OCI-LY1 (cell line): ENCODE results near the gene RTP1.

Experiments
- H2AFZ ChIP-seq: fragments of 200-600 bp; sonication (generic), shearing (Covaris generic); 2 replicates; pipeline ENCODE4 v1.6.0; 2014; ENCODE audit warnings: antibody characterized with exemption, mild to moderate bottlenecking, low read length
- H3F3A ChIP-seq: fragments of 200-600 bp; sonication (generic), shearing (Covaris generic); 2 replicates; pipeline ENCODE4 v1.6.0; 2014; ENCODE audit warnings: mild to moderate bottlenecking, antibody characterized with exemption, low read length, moderate library complexity; ENCODE audit not compliant: insufficient read depth
- H3K27ac ChIP-seq: fragments of 200-600 bp; sonication (generic); 2 replicates; pipeline ENCODE4 v1.5.1; 2014; ENCODE audit warnings: low read length, mixed run types, mild to moderate bottlenecking, low read depth; ENCODE audit not compliant: poor library complexity, severe bottlenecking
- H3K27me3 ChIP-seq: fragments of 200-600 bp; sonication (generic); 2 replicates; pipeline ENCODE4 v1.6.0; 2014; ENCODE audit warnings: antibody characterized with exemption, mild to moderate bottlenecking, low read length, moderate library complexity; ENCODE audit not compliant: insufficient read depth
- H3K36me3 ChIP-seq: fragments of 200-600 bp; sonication (generic); 2 replicates; pipeline ENCODE4 v1.6.1; 2014; ENCODE audit warnings: mild to moderate bottlenecking, antibody characterized with exemption, low read length, moderate library complexity, mixed read lengths; ENCODE audit not compliant: insufficient read depth
- H3K4me1 ChIP-seq: fragments of 200-600 bp; sonication (generic); 2 replicates; pipeline ENCODE4 v1.5.1; 2014; ENCODE audit warnings: mild to moderate bottlenecking, low read length, moderate library complexity; ENCODE audit not compliant: insufficient read depth, severe bottlenecking
- H3K4me2 ChIP-seq: fragments of 200-600 bp; sonication (generic), shearing (Covaris generic); 2 replicates; pipeline ENCODE4 v1.6.1; 2014; ENCODE audit warnings: low read length
- H3K4me3 ChIP-seq: fragments of 200-600 bp; sonication (generic); 2 replicates; pipeline ENCODE4 v1.5.1; 2014; ENCODE audit warnings: low read length, low read depth, mild to moderate bottlenecking, mixed read lengths; ENCODE audit not compliant: poor library complexity, severe bottlenecking
- H3K79me2 ChIP-seq: fragments of 200-600 bp; shearing (Covaris generic); 2 replicates; pipeline ENCODE4 v1.6.1; 2016; ENCODE audit warnings: mixed run types, low read length, mixed read lengths; ENCODE audit not compliant: insufficient read depth
- H3K9ac ChIP-seq: fragments of 200-600 bp; sonication (generic), shearing (Covaris generic); 2 replicates; pipeline ENCODE4 v1.6.1; 2014; ENCODE audit warnings: mild to moderate bottlenecking, low read length, mixed read lengths
- H3K9me2 ChIP-seq: fragments of 200-600 bp; sonication (generic), shearing (Covaris generic); 2 replicates; pipeline ENCODE4 v1.6.1; 2014; ENCODE audit warnings: low read depth, mild to moderate bottlenecking, low read length, mixed read lengths
- H3K9me3 ChIP-seq: fragments of 200-600 bp; shearing (Covaris generic); 2 replicates; pipeline ENCODE4 v1.6.1; 2014; ENCODE audit warnings: low read length, mixed read lengths
- H4K20me1 ChIP-seq: fragments of 200-600 bp; sonication (generic), shearing (Covaris generic); 2 replicates; pipeline ENCODE4 v1.6.0; 2016; ENCODE audit warnings: mild to moderate bottlenecking, low read length; ENCODE audit not compliant: insufficient read depth
- CTCF ChIP-seq: fragments of 200-600 bp; sonication (generic), shearing (Covaris generic); IDR thresholded peaks from 2 replicates; pipeline ENCODE4 v1.5.1; 2017; ENCODE audit warnings: mild to moderate bottlenecking, antibody characterized with exemption, low read length, moderate library complexity, mixed read lengths
- EZH2 ChIP-seq: fragments of 200-600 bp; sonication (generic), shearing (Covaris generic); IDR thresholded peaks from 2 replicates; pipeline ENCODE4 v1.8.0; 2017; ENCODE audit warnings: borderline replicate concordance, mixed run types, mild to moderate bottlenecking, antibody characterized with exemption, low read length, moderate library complexity, mixed read lengths

The RTP1 gene

GRCh38 chr3:187197335-187197649 is at the start of gene RTP1:
Gene RTP1 (plus strand): TSS chr3:187197486. CDS start chr3:187197516, 30 bp downstream.
- Histone ChIP-seq H3K9me3 (no peaks in the 10 kb centered on the region), H4K20me1 (no peaks in the 10 kb centered on the region), H3F3A (no peaks in the 10 kb centered on the region), H3K4me2 (no peak within 1 kb of the TSS), H3K4me1 (no peaks in the 10 kb centered on the region), H3K36me3 (no peaks in the 10 kb centered on the region), H3K4me3 (no peak within 1 kb of the TSS), H3K27ac (no peak within 1 kb of the TSS), H2AFZ (no peak within 1 kb of the TSS), H3K9me2 (no peaks in the 10 kb centered on the region), H3K79me2 (no peaks in the 10 kb centered on the region), H3K27me3 (peaks cover 5% of the 10 kb centered on the region), H3K9ac (no peak within 1 kb of the TSS)
- TF ChIP-seq CTCF (no peak), EZH2 (no peak)

- H3K27ac ChIP-seq: no peak overlapping the region
- no peaks in the 10 kb centered on the region for H3K4me1 ChIP-seq
- H3K9ac ChIP-seq: no peak overlapping the region
- H3K4me3 ChIP-seq: no peak overlapping the region
- H3F3A ChIP-seq: no peaks in the 10 kb centered on the region
- no peaks in the 10 kb centered on the region for H3K36me3 ChIP-seq
- H4K20me1 ChIP-seq: no peaks in the 10 kb centered on the region
- no peak overlapping the region for H3K4me2 ChIP-seq
- peaks cover 10% of the 10 kb centered on the region for H3K9me3 ChIP-seq
- H3K79me2 ChIP-seq: no peaks in the 10 kb centered on the region
- H2AFZ ChIP-seq: no peak overlapping the region
- peaks cover 6% of the 10 kb centered on the region; the same call in 1 of the 2 replicates for H3K27me3 ChIP-seq
- TF ChIP-seq CTCF: no peak
- TF ChIP-seq EZH2: no peak
- H3K9me2 ChIP-seq: no peaks in the 10 kb centered on the region
Observed at GRCh38 chr3:187150186-187150585, 47.1 kb upstream of the RTP1 start.

- Histone ChIP-seq H3K4me3 (no peak overlapping the region), H3K27me3 (peaks cover 6% of the 10 kb centered on the region; the same call in 1 of the 2 replicates), H3K9me3 (peaks cover 6% of the 10 kb centered on the region), H2AFZ (no peak overlapping the region), H3K27ac (no peak overlapping the region), H3K9ac (no peak overlapping the region), H3K36me3 (no peaks in the 10 kb centered on the region), H4K20me1 (no peaks in the 10 kb centered on the region), H3F3A (no peaks in the 10 kb centered on the region), H3K79me2 (no peaks in the 10 kb centered on the region), H3K9me2 (no peaks in the 10 kb centered on the region), H3K4me2 (no peak overlapping the region), H3K4me1 (no peaks in the 10 kb centered on the region)
- peak; percentile 82 for TF ChIP-seq CTCF
- TF ChIP-seq EZH2: no peak
Observed at GRCh38 chr3:187150599-187150998, 46.7 kb upstream of the RTP1 start.
